ENCODE data around the gene RTF1.

RTF1 gene

DNA sequence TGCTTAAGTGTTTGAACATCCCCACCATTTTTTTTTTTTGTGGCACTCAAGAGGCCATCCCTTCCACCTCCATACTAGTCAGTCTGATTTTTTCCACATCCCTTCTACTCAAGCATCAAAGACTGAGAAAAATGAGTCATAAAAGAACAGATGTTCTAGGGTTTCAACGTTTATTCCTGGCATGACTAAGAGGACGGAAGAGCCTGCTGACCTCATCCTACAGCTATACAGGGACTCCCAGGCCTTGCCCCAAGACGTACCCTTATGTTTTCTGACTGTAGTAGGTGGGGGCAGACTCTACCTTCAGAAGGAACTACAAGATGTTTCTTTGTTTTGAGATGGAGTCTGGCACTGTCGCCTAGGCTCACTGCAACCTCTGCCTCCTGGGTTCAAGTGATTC lies 73.5 kb downstream of the RTF1 start:
- peak; percentile 48 for DNase-seq

DNA sequence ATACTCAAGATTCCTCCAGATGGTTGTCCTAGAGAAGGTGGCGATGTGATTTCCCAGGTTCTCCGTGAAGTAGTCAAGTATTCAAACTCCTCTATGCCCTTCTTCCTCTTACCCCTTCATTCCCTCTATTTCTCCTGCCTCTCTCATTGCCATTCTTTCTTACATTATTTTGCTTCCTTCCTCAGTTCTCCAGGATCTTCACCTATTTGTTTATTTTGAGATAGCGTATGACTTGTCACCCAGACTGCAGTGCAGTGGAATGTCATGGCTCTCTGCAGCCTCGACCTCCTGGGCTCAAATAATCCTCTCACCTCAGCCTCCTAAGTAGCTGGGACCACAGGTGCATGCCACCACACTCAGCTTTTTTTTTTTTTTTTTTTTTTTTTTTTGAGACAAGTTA lies 75.0 kb downstream of the RTF1 start:
- no peak for DNase-seq

DNA sequence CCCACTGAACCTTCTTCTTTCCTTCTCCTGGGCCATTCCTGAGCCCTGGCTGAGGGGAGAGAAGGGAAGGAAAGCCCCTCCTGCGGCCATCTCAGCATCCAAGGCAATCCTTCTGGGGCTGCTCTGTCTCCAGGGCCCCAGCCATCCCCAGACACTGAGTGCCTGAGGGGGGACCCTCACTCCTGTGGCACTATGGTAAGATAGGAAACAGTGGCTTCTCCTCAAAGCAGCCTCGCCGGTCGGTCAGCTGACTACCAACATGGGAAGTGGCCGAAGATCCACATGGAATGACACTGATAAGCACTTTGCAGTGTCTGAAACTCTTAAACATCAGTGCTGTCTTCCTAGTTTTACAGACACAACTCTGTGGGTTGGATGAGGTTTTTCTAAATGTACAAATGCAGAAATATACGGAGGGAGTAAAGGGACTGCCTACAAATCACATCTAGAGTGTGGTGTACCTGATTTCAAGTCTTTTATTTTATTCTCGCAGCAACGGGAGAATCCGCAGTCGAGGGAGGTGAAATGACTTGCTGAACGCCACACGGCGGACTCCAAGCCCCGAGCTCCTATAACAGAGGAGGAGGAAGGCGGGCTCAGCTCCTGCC lies 75.8 kb downstream of the RTF1 start:
- DNase-seq: peak; percentile 70

DNA sequence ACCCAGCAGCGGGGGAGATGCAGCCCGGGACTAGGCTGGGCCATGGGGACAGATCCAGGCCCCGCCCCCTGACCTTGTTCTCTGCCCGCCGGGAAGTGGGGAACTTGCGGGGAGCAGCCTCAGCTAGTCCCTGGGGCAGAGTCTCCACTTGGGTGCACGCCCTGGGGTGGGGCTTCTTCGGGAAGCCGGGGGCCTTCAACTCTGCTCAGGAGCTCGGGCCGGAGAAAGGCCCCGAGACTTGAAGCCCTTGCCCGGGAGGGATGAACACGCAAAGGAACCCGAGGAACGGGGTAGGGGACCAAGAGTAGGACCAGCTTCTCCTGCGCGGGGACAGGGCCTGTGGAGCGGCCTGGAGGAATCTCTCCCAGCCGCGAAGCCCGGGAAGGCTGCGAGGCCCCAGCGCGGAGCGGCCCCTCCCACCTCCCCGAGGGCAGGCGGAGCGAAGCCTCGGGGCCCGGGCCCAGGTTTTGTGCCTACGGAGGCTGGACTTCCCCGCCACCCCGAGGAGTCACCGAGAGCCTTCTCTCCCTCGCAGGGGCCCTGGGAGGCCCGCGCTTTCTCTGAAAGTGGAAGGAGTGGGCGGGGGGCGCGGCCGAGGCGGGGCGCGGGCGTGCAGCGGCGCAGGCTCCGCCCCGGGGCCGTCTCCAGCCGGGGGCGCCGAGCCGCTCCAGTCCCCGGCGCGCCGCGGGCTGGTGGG lies 76.5 kb downstream of the RTF1 start, which contains the start of gene ITPKA:
Gene ITPKA, plus strand, starts transcription at position 670 of the 697 bp plus-strand sequence. CDS start 54 bp downstream, outside the sequence.
- peak; percentile 63 for DNase-seq

- DNase-seq: no peak
These were observed 77.0 kb downstream of the RTF1 start for GRCh38 chr15:41493902-41494189.

GRCh38 chr15:41494190-41494921 lies 77.5 kb downstream of the RTF1 start:
- DNase-seq: no peak

- DNase-seq: no peak
These were observed 78.2 kb downstream of the RTF1 start for GRCh38 chr15:41494922-41495735.

GRCh38 chr15:41495736-41496599 lies 79.1 kb downstream of the RTF1 start:
- DNase-seq: no peak

DNA sequence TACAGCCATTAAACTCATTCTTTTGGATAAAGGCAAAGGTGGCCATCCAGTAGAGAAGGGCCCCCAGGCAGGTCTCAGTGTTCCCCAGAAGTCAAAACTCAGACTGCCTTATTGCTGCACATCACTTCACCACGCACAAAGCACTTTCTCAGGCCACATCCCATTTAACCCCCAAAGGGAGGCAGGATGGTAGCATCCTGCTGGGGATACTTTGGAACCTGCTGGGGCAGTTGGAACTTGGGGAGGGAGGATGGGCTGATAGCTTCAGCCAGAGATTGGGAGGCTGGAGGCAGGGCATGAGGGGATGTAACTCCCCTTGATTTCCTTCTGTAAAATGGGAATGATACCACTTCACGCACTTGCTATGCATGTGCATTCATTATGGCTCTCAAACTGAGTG lies 81.8 kb downstream of the RTF1 start:
- DNase-seq: no peak

- no peak for DNase-seq
These were observed 82.4 kb downstream of the RTF1 start for GRCh38 chr15:41499109-41499851.

GRCh38 chr15:41501191-41501917 lies 84.5 kb downstream of the RTF1 start:
- DNase-seq: no peak

DNA sequence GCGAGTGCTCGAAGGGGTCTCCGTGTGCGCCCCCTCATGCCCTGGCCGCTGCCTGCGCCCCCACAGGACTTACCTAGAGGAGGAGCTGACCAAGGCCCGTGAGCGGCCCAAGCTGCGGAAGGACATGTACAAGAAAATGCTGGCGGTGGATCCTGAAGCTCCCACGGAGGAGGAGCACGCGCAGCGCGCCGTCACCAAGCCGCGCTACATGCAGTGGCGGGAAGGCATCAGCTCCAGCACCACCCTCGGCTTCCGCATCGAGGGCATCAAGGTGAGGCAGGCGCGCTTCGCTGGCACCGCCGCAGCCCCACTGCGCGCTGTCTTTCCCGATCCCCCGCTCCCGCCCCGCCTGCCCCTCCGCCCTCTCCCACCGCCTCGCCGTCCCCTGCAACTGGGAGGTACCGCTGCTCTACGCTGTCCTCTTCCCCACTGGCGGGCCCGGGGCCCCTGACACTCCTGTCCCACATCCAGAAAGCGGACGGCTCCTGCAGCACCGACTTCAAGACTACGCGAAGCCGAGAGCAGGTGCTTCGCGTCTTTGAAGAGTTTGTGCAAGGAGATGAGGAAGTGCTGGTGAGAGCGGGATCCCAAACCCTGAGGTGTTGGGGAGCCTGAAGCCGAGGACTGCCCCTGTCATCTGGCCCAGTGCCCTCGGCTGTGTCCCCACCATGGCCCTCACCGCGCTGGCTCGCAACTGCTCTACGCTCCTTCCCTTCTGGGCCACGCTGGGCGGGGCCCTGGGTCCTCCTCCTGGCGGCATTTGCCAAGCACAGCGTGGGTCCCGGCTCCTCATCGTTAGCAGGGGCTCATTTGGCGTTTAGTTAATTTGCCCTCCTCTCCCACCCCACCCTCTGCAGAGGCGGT lies 85.3 kb downstream of the RTF1 start:
- DNase-seq: no peak

DNA sequence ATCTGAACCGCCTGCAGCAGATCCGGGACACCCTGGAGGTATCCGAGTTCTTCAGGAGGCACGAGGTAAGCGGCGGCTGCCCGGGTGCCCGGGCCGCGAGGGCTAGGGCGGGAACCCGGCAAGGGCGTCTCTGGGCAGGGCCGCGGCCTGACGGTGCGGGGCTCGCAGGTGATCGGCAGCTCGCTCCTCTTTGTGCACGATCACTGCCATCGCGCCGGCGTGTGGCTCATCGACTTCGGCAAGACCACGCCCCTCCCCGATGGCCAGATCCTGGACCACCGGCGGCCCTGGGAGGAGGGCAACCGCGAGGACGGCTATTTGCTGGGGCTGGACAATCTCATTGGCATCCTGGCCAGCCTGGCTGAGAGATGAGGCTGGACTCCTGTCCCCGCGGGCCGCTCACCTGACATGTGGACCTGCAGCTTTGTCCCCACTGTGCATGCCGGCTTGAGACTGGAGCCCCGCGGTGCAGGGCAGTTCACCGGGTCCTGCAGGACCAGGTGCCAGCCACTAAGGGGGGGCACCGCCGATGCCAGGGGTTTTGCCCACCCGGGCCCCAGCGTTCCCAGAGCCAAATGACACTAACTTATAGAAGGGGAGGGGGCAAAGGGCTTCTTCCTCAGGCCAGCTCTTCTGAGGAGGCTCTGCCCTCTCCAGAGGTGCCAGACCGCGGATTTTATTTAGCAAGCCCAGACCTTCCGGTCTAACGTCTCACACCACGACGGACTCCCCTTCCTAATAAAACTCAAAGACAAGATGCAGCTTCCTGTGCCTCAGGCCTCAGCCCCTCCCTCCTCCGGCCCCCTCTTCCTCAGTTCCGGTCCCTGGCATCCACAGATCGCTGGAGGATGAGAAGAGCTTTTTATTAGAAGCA lies 86.1 kb downstream of the RTF1 start:
- no peak for DNase-seq

DNA sequence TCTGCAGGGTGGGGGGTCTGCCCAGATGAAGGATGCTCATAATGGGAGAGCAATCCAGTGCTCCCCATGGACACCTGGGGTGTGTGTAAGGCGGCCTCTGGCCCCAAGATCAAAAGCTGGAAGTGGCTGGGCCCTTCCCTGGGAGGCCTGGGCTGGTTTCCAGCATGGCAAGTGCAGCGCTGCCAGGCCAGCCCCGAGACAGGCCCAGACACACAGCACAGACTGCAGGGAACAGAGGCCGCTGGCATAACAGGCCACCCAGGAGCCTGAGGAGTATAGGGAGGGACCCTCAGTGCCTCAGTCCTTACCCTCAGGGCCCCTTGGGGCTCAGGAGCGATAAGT lies 86.7 kb downstream of the RTF1 start:
- DNase-seq: no peak

DNA sequence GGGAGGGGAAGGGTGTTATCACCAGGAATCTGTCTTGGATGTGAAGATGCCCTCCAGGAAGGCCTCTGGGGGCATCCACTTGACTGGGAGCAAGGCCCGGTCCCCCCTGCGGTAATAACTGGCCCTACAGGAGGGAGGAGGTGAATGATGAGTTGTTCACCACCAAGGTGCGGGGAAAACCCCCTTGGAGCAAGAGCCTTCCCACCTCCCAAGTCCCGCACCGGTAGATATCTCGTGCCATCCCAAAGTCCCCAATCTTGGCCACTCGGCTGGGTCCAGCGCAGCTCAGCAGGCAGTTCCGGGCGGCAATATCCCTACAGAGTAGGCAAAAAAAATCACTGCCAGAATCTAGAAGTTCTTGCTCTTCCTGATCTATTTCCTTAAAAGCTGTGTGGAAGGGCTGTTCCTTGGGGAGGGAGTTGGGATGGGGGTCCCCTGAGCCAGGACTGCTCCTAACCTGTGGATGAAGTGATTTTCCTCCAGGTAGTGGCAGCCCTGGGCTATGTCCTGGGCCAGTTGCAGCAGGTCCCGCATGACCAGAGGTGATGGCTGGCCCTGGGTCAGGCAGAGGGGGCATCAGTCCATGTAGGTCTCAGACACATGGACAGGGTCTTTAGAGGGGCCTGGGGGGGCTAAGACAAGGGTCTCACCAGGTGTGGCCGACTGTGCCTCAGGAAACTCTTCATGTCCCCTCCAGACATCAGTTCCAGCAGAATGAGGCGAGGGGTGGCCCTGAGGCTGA lies 88.0 kb downstream of the RTF1 start:
- no peak for DNase-seq

DNA sequence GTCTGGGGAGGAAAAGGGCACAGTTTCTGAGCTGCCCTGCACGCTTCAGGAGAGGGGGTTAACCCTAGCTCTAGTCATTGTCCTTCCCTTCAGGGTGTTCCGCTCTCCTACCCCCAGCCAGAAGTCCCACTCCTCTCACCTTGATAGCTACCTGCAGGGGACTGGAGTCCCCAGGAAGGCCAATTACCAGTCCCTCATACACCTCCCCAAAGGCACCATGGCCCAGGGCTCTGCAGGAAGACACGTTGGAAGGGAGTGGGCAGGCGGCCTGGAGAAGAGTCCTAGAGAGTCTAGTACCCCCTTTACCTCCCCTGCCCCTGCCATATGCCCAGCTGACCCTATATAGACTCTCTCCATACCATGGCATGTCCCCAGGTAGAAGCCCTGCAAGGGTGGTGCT lies 88.9 kb downstream of the RTF1 start:
- DNase-seq: no peak

GRCh38 chr15:41506796-41507341 lies 90.0 kb downstream of the RTF1 start:
- no peak for DNase-seq

GRCh38 chr15:41507820-41508290 lies 91.0 kb downstream of the RTF1 start:
- DNase-seq: no peak
